ENCODE results near the gene NAALADL1.
"Not testable (repeated sequence)": the region's sequence is repeated elsewhere in the genome, so short reads cannot be mapped to it uniquely, and the experiment has no call there.

The NAALADL1 gene

GRCh38 chr11:65017937-65018336 lies 40.4 kb downstream of the NAALADL1 start:
- in situ Hi-C loops (cut with MboI; ENCODE audit: low sequenced_read_pairs): no loop called here

- in situ Hi-C loops (cut with MboI; ENCODE audit: low sequenced_read_pairs): no loop called here
Observed at GRCh38 chr11:65016705-65017104, 41.6 kb downstream of the NAALADL1 start.

GRCh38 chr11:65014726-65015227 lies 43.6 kb downstream of the NAALADL1 start:
- in situ Hi-C loops (cut with MboI; ENCODE audit: low sequenced_read_pairs): no loop called here

- in situ Hi-C loops (cut with MboI; ENCODE audit: low sequenced_read_pairs): no loop called here
Observed at GRCh38 chr11:65013888-65014725, 44.2 kb downstream of the NAALADL1 start, which contains the start of gene ARL2. TSS of gene ARL2 (plus strand) at chr11:65014160. CDS start at chr11:65014208, 48 bp downstream.

- in situ Hi-C loops (cut with MboI; ENCODE audit: low sequenced_read_pairs): no loop called here
Observed at GRCh38 chr11:65013130-65013887, 45.0 kb downstream of the NAALADL1 start.

DNA sequence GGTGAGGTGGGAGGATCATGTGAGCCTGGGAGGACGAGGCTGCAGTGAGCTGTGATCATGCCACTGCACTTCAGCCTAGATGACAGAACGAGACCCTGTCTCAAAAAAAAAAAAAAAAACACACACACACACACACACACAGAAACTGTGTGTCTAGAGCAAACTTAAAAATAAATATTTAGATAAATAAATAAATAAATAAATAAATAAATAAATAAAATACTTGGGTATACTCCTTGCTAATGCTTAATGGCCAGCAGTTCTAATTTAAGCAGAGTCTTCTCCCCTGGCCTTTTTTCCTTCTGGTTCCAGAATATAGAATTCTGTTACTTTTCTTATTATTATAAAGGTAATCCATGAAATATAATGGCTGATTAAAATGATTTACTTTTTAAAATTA lies 49.5 kb downstream of the NAALADL1 start:
- in situ Hi-C loops (cut with MboI; ENCODE audit: low sequenced_read_pairs): no loop called here

DNA sequence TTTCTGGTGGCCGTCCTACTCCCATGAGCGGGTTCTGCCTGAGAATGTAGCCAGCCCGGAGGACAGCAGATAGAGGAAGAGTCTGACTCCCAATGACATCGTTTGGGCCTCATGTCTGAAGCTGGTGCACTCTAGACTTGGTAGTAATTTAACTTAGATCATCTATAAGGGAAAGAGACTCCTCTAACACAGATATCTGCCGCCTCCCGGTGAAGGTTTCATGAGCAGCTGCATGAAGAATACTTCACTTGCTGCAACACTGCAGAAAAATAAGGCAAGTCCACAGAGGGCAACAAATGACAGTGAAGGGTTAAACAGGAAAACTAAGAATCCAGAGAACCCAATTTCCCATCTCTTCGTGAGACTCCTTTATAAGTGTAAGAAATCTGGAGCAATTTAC lies 50.3 kb downstream of the NAALADL1 start:
- in situ Hi-C loops (cut with MboI; ENCODE audit: low sequenced_read_pairs): no loop called here

DNA sequence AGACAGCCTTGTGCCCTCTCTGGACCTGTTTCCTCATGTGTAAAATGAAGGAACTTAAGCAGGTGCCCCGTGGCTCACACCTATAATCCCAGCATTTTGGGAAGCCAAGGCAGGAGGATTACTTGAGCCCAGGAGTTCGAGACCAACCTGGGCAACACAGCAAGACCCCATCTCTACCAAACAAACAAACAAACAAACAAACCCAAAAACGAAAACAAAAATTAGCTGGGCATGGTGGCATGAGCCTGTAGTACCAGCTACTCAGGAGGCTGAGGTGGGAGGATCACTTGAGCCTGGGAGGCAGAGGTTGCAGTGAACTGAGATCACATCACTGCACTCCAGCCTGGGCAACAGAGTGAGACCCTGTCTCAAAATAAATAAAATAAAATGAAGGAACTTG lies 54.4 kb downstream of the NAALADL1 start:
- in situ Hi-C loops (cut with MboI; ENCODE audit: low sequenced_read_pairs): not testable (repeated sequence)

DNA sequence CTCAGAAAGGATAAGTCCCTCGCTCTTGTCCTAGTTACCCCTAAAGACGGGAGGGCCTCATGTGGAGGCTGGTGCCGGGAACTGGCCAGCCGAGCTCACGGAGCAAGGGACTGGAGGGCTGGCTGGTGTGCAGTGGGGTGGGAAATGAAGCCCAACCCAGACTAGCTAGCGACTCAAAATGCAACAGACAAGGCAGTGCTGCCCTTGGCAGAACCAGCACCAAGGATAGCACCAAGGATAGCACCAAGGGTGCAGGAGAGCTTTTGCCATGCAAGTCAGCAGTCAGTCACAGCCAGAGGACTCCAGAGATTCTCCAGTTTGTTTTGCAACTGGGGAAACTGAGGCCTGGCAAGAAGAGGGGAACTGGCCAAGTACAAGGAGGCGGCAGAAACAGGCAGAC lies 55.1 kb downstream of the NAALADL1 start:
- in situ Hi-C loops (cut with MboI; ENCODE audit: low sequenced_read_pairs): no loop called here

DNA sequence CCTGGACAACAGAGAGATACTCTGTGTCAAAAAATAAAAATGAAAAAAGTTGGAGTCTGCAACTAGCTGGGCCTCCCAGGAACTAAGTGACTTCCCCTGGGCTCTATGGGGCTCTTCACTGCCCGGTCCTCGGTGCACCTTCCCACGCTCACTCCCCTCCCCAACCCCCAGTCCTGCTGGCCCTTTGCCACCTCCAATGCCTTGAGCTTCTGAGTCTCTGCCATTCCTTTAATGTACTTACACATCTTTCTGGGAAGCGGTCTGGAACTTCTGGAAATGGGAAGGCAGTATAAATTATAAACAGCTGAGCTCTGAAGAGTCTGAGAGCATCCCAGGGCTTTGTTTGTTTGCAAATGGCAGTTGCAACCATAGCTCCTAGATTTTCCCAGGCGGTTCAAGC lies 55.6 kb downstream of the NAALADL1 start:
- in situ Hi-C loops (cut with MboI; ENCODE audit: low sequenced_read_pairs): no loop called here

DNA sequence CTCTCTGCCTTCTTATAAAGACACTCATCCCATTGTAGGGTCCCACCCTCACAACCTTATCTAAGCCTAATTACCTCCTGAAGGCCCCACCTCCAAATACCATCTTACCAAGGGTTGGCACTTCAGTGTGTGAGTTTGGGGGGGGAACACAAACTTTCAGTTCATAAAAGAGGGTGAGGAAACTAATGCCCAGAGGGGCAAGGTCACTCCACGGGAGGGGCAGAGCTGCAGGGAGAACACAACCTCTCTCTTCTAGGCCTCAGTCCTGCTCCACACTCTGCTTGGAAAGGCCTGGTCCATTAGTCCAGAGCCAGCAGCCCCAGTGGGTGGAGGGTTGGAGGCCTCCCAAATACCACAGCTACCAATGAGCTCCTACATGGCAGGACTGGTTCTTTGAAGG lies 58.9 kb downstream of the NAALADL1 start:
- in situ Hi-C loops (cut with MboI; ENCODE audit: low sequenced_read_pairs): no loop called here

- in situ Hi-C loops (cut with MboI; ENCODE audit: low sequenced_read_pairs): no loop called here
Observed at GRCh38 chr11:64998690-64999431, 59.5 kb downstream of the NAALADL1 start.

DNA sequence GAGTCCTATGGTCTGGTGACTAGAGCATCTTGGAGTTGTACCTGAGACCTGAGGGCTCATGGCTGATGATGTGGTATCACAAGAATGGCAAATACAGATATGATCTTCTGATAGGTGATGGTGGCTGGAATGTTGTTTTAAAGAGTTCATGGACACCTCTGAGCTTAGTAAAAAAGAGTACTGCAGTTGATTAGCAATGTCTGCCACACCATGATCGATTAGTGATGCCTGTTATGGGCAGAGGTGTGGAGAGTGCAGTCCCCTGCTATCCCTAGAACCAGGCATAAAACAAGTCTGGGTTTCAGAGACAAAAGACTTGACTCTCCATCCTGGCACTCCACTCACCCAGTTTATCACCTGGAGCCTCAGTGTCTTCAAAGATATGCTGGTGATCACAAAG lies 60.2 kb downstream of the NAALADL1 start:
- in situ Hi-C loops (cut with MboI; ENCODE audit: low sequenced_read_pairs): no loop called here

GRCh38 chr11:64996710-64997380 lies 61.5 kb downstream of the NAALADL1 start, which contains the start of gene BATF2:
TSS of gene BATF2 (minus strand) at chr11:64996971. CDS start at chr11:64996914, 57 bp downstream.
- in situ Hi-C loops (cut with MboI; ENCODE audit: low sequenced_read_pairs): no loop called here

DNA sequence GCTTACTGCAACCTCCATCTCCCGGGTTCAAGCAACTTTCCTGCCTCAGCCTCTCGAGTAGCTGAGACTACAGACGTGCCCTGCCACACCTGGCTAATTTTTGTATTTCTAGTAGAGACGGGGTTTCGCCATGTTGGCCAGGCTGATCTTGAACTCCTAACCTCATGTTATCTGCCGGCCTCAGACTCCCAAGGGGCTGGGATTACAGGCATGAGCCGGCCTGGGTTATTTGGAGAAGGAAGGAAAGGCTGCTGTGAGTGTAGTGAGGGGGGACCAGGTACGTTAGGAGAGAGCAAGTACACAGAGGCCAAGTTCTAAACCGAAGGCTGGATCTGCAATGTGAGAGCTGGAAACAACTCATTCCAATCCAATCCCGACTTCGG lies 62.0 kb downstream of the NAALADL1 start:
- in situ Hi-C loops (cut with MboI; ENCODE audit: low sequenced_read_pairs): no loop called here
